ENCODE results near the gene ANP32D. TPM values are rescaled to one million over a fixed set of nuclear protein-coding genes. Genes with fewer than 3 reads are reported as not detected.
"Not testable (repeated sequence)": the region's sequence is repeated elsewhere in the genome, so short reads cannot be mapped to it uniquely, and the experiment has no call there.

ANP32D gene
- total RNA-seq, 1 donor from 2014 or later, result not detected

- no peak for TF ChIP-seq CTCF (IDR thresholded peaks at IDR 0.05; ENCODE audit: insufficient read depth, low read length, poor library complexity, severe bottlenecking)
- H3K27me3 ChIP-seq (ENCODE audit: control insufficient read depth, insufficient read depth, low read length), result no peaks in the 10 kb centered on the region
- no peak for DNase-seq (ENCODE audit: low read depth)
- H3K36me3 ChIP-seq (ENCODE audit: control insufficient read depth, insufficient read depth, low read length), result no peaks in the 10 kb centered on the region
- H3K4me3 ChIP-seq (ENCODE audit: low read depth, low read length), result no peak overlapping the region
Measured at GRCh38 chr12:48445538-48445937, 26.8 kb upstream of the ANP32D start.

- no peak for DNase-seq (ENCODE audit: low read depth)
- Histone ChIP-seq H3K27me3 (ENCODE audit: control insufficient read depth, insufficient read depth, low read length) (no peaks in the 10 kb centered on the region), H3K4me3 (ENCODE audit: low read depth, low read length) (no peak overlapping the region), H3K36me3 (ENCODE audit: control insufficient read depth, insufficient read depth, low read length) (no peaks in the 10 kb centered on the region)
- no peak for TF ChIP-seq CTCF (IDR thresholded peaks at IDR 0.05; ENCODE audit: insufficient read depth, low read length, poor library complexity, severe bottlenecking)
Measured at GRCh38 chr12:48446161-48446776, 26.1 kb upstream of the ANP32D start.

DNA sequence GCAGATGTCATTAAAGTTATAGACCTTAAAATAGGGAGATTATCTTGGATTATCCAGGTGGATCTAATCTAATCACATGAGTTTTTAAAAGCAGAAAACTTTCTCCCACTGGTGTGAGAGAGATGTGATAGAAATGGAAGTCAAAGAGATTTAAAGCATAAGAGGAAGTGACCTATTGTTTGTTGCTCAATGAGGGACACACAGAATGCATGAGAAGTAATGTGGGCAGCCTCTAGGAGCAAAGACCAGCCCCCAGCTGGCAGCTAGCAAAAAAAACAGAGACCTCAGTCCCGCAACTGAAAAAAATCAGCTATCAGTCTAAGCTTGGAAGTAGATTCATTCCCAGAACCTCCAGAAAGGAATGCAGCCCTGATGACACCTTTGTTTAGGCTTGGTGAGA lies 24.6 kb upstream of the ANP32D start:
- H3K4me3 ChIP-seq (ENCODE audit: low read depth, low read length), result no peak overlapping the region
- no peak for DNase-seq (ENCODE audit: low read depth)
- TF ChIP-seq CTCF (IDR thresholded peaks at IDR 0.05; ENCODE audit: insufficient read depth, low read length, poor library complexity, severe bottlenecking), result no peak
- no peaks in the 10 kb centered on the region for H3K27me3 ChIP-seq (ENCODE audit: control insufficient read depth, insufficient read depth, low read length)
- no peaks in the 10 kb centered on the region for H3K36me3 ChIP-seq (ENCODE audit: control insufficient read depth, insufficient read depth, low read length)

- Histone ChIP-seq H3K36me3 (ENCODE audit: control insufficient read depth, insufficient read depth, low read length) (no peaks in the 10 kb centered on the region), H3K27me3 (ENCODE audit: control insufficient read depth, insufficient read depth, low read length) (no peaks in the 10 kb centered on the region), H3K4me3 (ENCODE audit: low read depth, low read length) (no peak overlapping the region)
- no peak for DNase-seq (ENCODE audit: low read depth)
- TF ChIP-seq CTCF (IDR thresholded peaks at IDR 0.05; ENCODE audit: insufficient read depth, low read length, poor library complexity, severe bottlenecking), result no peak
Measured at GRCh38 chr12:48451372-48451771, 21.0 kb upstream of the ANP32D start.

DNA sequence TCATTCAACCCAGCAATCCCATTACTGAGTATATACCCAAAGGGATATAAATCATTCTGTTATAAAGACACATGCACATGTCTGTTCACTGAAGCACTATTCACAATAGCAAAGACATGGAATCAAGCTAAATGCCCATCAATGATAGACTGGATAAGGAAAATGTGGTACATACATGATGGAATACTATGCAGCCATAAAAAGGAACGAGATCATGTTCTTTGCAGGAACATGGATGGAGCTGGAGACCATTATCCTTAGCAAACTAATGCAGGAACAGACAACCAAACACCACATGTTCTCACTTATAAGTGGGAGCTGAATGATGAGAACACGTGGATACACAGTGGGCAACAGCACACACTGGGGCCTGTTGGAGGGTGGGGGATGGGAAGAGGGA lies 19.4 kb upstream of the ANP32D start:
- not testable (repeated sequence) for H3K27me3 ChIP-seq (ENCODE audit: control insufficient read depth, insufficient read depth, low read length); H3K36me3 ChIP-seq (ENCODE audit: control insufficient read depth, insufficient read depth, low read length); DNase-seq (ENCODE audit: low read depth); H3K4me3 ChIP-seq (ENCODE audit: low read depth, low read length)

DNA sequence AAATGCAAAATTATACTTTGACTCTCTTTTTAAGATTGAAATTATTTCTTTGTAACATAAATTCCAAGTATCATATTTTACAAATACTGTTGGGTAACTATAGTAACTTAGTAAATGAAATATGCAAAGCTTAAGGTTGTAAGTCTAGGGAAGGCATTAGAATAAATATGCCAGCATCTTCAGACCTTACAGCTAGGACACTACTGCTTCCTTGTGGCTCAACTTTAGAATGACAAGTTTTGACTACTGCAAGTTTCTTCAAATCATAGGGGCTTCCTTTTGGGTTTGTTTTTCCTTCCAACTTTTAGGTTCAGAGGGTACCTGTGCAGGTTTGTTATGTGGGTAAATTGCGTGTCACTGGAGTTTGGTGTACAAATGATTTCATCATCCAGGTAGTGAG lies 17.7 kb upstream of the ANP32D start:
- Histone ChIP-seq H3K4me3 (ENCODE audit: low read depth, low read length) (no peak overlapping the region), H3K36me3 (ENCODE audit: control insufficient read depth, insufficient read depth, low read length) (no peaks in the 10 kb centered on the region), H3K27me3 (ENCODE audit: control insufficient read depth, insufficient read depth, low read length) (no peaks in the 10 kb centered on the region)
- no peak for DNase-seq (ENCODE audit: low read depth)
- TF ChIP-seq CTCF (IDR thresholded peaks at IDR 0.05; ENCODE audit: insufficient read depth, low read length, poor library complexity, severe bottlenecking), result no peak

Measured in kidney epithelial cell (primary cell).